SHP77 (cell line): Measurements from ENCODE around the gene VPS13A.
"Not testable (repeated sequence)": the region's sequence is repeated elsewhere in the genome, so short reads cannot be mapped to it uniquely, and the experiment has no call there.

Experiments used
- DNase-seq, 2 experiments: peaks; one replicate each; lab custom pipeline; 2025; lab: John Stamatoyannopoulos, UW

The VPS13A gene

DNA sequence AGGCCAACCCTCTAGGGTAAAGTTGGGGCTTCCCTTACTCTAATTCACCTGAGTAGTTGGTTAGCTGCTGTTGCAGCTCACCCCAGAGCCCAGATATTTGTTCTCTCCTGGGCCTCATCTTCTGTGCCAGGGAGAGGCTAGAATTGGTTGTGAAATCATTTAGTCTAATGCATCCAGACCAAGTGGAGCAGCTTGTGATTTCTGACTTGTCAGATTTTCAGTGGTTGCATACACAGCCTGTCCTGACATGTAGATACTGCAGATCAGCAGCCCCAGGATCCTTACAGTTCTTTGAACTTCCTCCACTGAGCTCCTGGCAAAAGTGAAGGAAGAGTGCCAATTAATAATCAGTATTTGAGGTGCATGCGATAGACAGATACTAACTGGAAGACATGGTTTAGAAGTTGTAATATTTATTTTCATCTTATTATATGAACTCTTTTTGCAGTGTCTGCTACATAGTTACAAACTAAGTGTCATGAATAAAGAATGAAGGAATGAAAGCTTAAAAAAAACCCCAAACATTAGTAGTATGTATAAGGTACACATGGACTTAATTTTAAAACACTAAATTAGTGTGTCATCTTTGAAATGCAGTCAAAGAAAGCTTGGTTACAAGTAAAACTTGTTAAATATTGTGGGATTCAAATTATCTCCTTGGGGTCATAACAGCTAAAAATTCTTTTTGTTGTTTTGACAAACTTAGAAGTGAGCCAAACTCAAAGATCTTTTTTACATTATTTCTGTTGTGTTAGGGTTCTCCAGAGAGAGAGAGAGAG, 128.5 kb downstream of the VPS13A start:
- no peak for DNase-seq

- no peak for DNase-seq
Observed at GRCh38 chr9:77307166-77307565, 129.8 kb downstream of the VPS13A start.

- no peak for DNase-seq
Observed at GRCh38 chr9:77316058-77316457, 138.7 kb downstream of the VPS13A start.

DNA sequence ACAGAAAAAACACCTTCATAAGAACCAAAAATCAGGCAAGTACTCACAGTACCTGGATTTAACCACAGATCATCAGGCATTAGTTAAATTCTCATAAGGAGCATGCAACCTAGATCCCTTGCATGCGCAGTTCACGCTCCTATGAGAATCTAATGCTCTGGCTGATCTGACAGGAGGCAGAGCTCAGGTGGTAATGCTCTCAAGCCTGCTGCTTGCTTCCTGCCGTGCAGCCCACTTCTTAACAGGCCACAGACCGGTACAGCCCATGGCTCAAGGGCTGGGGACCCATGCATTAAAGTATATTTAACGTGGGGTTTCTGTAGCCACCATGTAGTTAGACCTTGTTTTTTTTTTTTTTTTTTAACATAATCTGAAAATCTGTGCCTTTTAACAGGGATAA, 147.7 kb downstream of the VPS13A start:
- DNase-seq: no peak

- DNase-seq: no peak
Observed at GRCh38 chr9:77328102-77328501, 150.8 kb downstream of the VPS13A start.

DNA sequence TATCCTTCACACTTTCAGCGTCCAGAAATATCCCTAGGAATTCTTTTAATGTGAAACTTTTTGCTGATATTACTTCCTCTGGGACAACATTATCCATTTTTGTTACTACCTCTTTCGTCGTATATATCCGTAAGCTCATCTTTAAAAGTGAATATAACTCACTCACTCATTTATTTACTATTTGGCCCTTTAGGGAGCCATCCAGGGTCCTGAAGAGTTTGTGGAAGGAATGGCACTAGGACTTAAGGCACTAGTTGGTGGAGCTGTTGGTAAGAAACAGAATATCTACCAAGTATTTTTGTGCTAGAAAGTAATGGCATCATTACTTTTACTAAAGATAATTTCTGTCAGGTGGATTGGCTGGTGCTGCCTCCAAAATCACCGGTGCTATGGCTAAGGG, 192.7 kb downstream of the VPS13A start:
- no peak for DNase-seq

GRCh38 chr9:77374266-77374665, 196.9 kb downstream of the VPS13A start:
- DNase-seq: no peak

DNA sequence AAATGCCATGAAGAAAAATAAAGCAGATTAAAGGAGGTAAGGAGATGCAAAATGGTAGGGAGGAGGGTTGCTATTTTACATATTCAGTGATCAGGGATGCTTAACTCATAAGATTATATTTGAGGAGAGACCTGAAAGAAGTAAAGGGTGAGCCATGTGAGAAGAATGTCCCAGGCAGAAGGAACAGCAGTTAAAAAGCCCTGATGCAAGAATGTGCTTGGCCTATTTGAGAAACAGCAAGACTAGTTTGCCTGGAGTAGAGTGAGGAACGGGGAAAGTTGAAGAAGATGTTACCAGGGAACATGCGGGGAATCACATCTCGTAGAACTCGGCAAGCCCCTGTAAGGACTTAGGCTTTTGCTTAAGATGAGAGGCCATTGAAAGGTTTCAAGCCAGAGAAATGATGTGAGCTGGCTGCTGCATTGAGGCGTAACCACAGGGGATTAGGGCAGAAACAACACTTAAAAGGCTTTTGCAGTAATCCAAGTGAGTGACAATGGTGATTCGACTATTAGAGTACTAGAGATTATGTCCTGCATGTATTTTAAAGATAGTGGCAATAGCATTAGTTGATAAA, 198.7 kb downstream of the VPS13A start:
- DNase-seq: no peak

DNA sequence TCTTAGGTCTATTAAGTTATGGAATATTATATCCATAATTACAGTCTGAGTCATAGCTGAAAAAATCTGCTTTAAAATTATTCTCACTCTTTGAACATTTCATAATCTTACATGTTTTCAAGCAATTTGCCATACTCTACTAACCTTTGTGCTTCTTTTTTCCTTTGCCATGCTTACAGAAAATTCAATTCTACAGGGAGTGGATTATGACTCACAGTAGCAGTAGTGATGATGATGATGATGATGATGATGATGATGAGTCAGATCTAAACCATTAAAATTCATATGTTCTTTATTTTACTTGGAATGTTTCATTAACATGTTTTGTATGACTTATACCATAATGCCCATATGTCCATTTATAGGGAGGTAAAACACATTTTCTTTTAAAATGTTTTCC, 207.1 kb downstream of the VPS13A start:
- no peak for DNase-seq

- no peak for DNase-seq
Observed at GRCh38 chr9:77386187-77386586, 208.9 kb downstream of the VPS13A start.

- DNase-seq: no peak
Observed at GRCh38 chr9:77391834-77392233, 214.5 kb downstream of the VPS13A start.

GRCh38 chr9:77392328-77392727, 215.0 kb downstream of the VPS13A start:
- no peak for DNase-seq

- not testable (repeated sequence) for DNase-seq
Observed at GRCh38 chr9:77398581-77398980, 221.2 kb downstream of the VPS13A start.

DNA sequence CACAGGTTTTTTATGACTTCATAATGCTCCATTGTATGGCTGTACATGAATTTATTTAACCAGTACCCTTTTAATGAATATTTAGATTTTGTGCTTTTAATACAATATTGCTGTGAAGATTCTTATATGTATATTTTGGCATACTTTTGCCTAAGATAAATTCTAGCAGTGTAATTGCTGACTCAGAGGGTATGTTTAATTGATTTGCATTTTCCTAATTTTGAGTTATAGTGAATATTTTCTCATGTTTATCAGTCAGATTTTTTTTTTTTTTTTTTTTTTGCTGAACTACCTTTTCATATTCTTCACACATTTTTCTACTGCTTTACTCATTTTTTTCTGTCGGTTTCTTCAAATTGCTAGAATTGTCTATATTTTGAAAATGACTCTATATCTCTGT, 222.6 kb downstream of the VPS13A start:
- no peak for DNase-seq

GRCh38 chr9:77402286-77402685, 225.0 kb downstream of the VPS13A start:
- DNase-seq: no peak

DNA sequence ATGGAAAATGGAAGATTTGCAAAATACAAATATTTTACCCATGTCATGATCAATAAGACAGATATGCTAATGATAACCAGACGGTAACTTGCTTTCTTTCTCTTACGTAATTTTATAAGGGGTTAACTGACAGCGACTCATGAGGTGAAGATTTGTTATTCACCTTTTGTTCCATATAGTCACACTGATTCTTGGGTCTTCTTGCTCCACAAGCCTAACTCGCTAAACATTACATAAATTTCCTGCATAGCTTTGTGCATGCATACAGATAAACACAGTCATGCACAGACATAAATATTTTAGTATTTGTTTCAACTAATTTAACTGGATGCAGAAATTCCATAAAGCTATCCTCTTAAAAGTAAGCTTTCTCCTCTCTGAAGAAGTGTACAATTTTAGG, 225.9 kb downstream of the VPS13A start:
- DNase-seq: no peak

- not testable (repeated sequence) for DNase-seq
Observed at GRCh38 chr9:77408521-77408920, 231.2 kb downstream of the VPS13A start.

GRCh38 chr9:77417566-77417965, 240.2 kb downstream of the VPS13A start:
- DNase-seq: no peak

DNA sequence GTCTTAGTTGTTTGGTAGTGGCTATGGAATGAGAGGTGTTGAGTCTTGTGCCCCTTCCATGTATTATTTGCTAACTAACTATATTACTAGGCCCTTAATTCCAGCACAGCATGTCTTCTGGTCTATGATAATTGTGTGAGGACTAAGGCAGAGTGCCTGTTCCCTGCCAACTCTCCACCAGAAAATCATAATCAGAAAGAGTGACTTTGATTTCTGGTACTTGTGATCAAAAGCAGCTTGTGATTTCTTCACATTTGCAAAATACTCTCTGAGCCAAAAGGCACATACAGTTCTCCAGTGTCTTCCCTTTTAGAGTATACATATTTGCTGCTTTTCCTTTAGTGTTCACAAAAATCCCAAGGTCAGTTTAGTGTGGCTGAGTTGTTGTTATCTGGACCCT, 240.9 kb downstream of the VPS13A start:
- DNase-seq: no peak

DNA sequence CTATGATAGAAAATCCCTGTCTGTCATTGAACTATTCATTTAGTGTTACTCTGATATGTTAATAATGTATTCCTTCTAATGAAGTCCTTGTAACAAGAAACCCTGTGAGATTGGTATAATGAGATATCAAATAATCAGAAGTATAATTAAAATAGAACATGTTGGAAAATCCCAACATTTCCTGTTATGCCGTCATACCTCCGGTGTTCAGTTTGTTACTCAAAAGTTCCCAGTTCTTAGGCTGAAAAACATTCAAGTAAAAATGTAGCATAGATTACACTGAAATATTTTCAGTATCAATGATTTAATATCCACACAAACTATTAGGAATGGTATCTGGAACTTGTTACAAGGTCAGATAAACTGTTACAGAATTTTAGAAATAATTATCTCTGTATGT, 243.3 kb downstream of the VPS13A start:
- DNase-seq: no peak

- DNase-seq: no peak
Observed at GRCh38 chr9:77421506-77422265, 244.4 kb downstream of the VPS13A start.

DNA sequence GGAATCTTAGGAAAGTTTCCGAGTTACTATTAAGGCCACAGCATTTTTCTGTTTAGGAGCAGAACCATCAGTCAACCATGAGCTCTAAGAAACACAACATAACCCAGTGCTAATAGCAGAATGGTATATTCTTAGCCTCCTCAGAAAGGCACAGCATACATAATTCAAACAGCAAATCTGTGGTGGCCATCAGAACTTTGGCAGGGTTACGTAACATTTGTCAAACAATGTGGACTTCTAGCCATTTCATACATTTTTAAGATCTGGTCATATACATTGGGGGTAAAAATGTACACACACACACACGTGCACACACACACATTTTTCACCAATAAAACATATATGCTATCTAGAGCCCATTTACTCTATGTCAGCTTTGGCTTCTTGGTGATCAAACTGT, 245.6 kb downstream of the VPS13A start:
- no peak for DNase-seq

DNA sequence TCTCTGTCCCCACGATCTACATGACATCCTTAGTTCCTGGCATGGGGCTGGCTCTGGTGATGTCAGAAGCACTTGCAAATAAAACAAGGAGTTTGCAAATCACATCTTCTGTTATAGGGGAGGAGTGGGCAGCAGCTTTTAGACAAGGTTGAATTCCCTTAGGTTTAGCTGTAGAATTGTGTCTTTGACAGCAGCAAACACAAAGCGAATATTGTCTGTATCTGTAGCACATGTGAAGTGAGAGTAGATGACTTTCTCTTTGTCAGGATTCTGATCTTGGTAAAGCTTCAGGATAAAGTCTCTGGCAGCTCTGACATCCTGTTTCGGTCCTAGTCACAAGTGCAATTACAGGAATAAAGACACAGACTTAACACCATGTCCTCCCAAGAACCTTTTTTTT, 246.5 kb downstream of the VPS13A start:
- DNase-seq: no peak
